Omental fat pad (tissue), 4 donors: ENCODE data around the gene APOBEC3B. TPM values are rescaled to one million over a fixed set of nuclear protein-coding genes. Genes with fewer than 3 reads are reported as not detected.

Experiments used
- ATAC-seq: fragments of 150-250 bp; one replicate; pipeline ENCODE4 v1.9.1; 2016; ENCODE audit warnings: mild to moderate bottlenecking, moderate library complexity; ENCODE audit not compliant: low FRiP score
- DNase-seq: peaks from one replicate; pipeline ENCODE4 v3.0.0-alpha.2; 2019; ENCODE audit warnings: low spot score
- CTCF ChIP-seq, 3 donors: fragments of 450-650 bp; IDR thresholded peaks; one replicate each; pipeline ENCODE4 v1.5.1; 2016 to 2017; ENCODE audit warnings: antibody characterized with exemption in 3 of 3, mild to moderate bottlenecking in 3 of 3, moderate library complexity in 2 of 3
- total RNA-seq, 4 donors: library from RNA; depleted of rRNA; stranded (reverse); fragments of >200 nt; gene quantifications; one replicate each; pipeline ENCODE4 v1.1.0, GENCODE V29; 2016

Gene APOBEC3B
- total RNA-seq, 4 donors from 2014 or later: 1.1 to 2.2 TPM; not detected in 2

- no peak for TF ChIP-seq CTCF (IDR thresholded peaks at IDR 0.05)
- DNase-seq: no peak
- ATAC-seq: no peak
Observed at GRCh38 chr22:38968801-38969200, 13.3 kb upstream of the APOBEC3B start.

- ATAC-seq: no peak
- no peak for DNase-seq
- no peak for TF ChIP-seq CTCF (IDR thresholded peaks at IDR 0.05)
Observed at GRCh38 chr22:38970551-38970950, 11.6 kb upstream of the APOBEC3B start.

GRCh38 chr22:38971202-38971601 lies 10.9 kb upstream of the APOBEC3B start:
- ATAC-seq (no peak), DNase-seq (no peak)
- TF ChIP-seq CTCF (IDR thresholded peaks at IDR 0.05): no peak

GRCh38 chr22:38971791-38972190 lies 10.4 kb upstream of the APOBEC3B start:
- ATAC-seq: no peak
- no peak for TF ChIP-seq CTCF (IDR thresholded peaks at IDR 0.05)
- no peak for DNase-seq

- DNase-seq: no peak
- TF ChIP-seq CTCF (IDR thresholded peaks at IDR 0.05): no peak
- no peak for ATAC-seq
Observed at GRCh38 chr22:38972558-38972957, 9.6 kb upstream of the APOBEC3B start.

GRCh38 chr22:38973289-38974169 lies 8.6 kb upstream of the APOBEC3B start:
- ATAC-seq (no peak), DNase-seq (no peak)
- TF ChIP-seq CTCF (IDR thresholded peaks at IDR 0.05): no peak
